Activated CD8-positive, alpha-beta T cell treated with anti-CD3 and anti-CD28 coated beads, Interleukin-2, amount 10 ng/mL, durations not matched to agents 7 days and 5 days (primary cell): Measurements from ENCODE around the gene GCH1. TPM values are rescaled to one million over a fixed set of nuclear protein-coding genes. Genes with fewer than 3 reads are reported as not detected.
A peak's percentile ranks its signal among the peaks of the same experiment; 100 is the strongest.
"Not testable (repeated sequence)": the region's sequence is repeated elsewhere in the genome, so short reads cannot be mapped to it uniquely, and the experiment has no call there.

Experiments used
- ATAC-seq: fragments of 150-1000 bp; cut with Tn5 transposase; one replicate; pipeline ENCODE4 v1.10.0; 2021; ENCODE audit warnings: moderate library complexity
- CTCF ChIA-PET: fragments of 350-600 bp; sonication (Branson Sonifier 250); formaldehyde crosslinking; loops from one replicate; lab custom pipeline; 2021; ENCODE audit warnings: antibody characterized with exemption; lab: Charles Lee
- POLR2A ChIA-PET: fragments of 350-600 bp; sonication (Branson Sonifier 250); formaldehyde crosslinking; loops from one replicate; lab custom pipeline; 2021; ENCODE audit warnings: antibody characterized with exemption; lab: Charles Lee
- DNase-seq: peaks from one replicate; pipeline ENCODE4 v3.0.0-alpha.2; 2020
- H3K27ac Mint-ChIP-seq: one replicate; pipeline ENCODE4 v1.8.0; 2021; ENCODE audit warnings: mild to moderate bottlenecking, mixed read lengths
- H3K27me3 Mint-ChIP-seq: one replicate; pipeline ENCODE4 v1.8.0; 2021; ENCODE audit warnings: low read depth, mixed read lengths
- H3K36me3 Mint-ChIP-seq: one replicate; pipeline ENCODE4 v1.8.0; 2021; ENCODE audit warnings: low read depth, mixed read lengths
- H3K4me1 Mint-ChIP-seq: one replicate; pipeline ENCODE4 v1.8.0; 2021; ENCODE audit warnings: low read depth, mixed read lengths
- H3K4me3 Mint-ChIP-seq: one replicate; pipeline ENCODE4 v1.8.0; 2021; ENCODE audit warnings: mild to moderate bottlenecking, mixed read lengths
- H3K9me3 Mint-ChIP-seq: one replicate; pipeline ENCODE4 v1.8.0; 2022; ENCODE audit warnings: mixed read lengths; ENCODE audit not compliant: insufficient read depth
- total RNA-seq, 2 experiments: library from RNA; stranded (reverse); gene quantifications; one replicate each; pipeline ENCODE4 v1.2.3, GENCODE V29; 2021

GCH1 gene
- total RNA-seq, 2 experiments from 2014 or later: 51.4 to 52.3 TPM

DNA sequence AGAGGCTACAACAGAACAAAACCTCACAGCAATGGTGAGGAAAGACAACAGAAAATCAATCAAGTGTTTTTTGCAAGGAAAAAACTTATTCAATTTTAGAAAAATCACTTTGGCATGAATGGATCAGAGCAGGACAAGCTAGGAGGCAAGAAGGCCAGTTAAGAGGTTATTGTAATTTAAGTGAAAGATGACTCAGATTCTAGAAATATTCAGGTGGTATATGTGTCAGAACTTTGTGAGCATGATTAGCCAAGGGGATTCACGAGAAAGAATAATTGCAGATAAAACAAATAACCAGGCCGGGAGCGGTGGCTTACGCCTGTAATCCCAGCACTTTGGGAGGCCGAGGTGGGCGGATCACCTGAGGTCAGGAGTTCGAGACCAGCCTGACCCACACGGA is 12.7 kb downstream of the GCH1 start:
- DNase-seq (no peak), ATAC-seq (no peak)
- H3K4me3 Mint-ChIP-seq: no peak overlapping the region
- no peaks in the 10 kb centered on the region for H3K9me3 Mint-ChIP-seq
- H3K27ac Mint-ChIP-seq: no peak overlapping the region
- H3K27me3 Mint-ChIP-seq: no peaks in the 10 kb centered on the region
- CTCF ChIA-PET: interaction anchor here (1.3 to 6.6 kb wide), 4 partner anchors 8 to 107 kb away, joined by 3 to 42 read pairs (median 16); partner anchors contain the start of gene GCH1
- POLR2A ChIA-PET: interaction anchor here (0.8 kb wide), 1 partner anchor 12 kb away, joined by 3 read pairs; no protein-coding TSS in a partner anchor
- peaks cover 43% of the 10 kb centered on the region for H3K4me1 Mint-ChIP-seq
- H3K36me3 Mint-ChIP-seq: peaks cover 14% of the 10 kb centered on the region

GRCh38 chr14:54882521-54882920 is 20.1 kb downstream of the GCH1 start:
- peak overlapping the region; percentile 83 for H3K4me3 Mint-ChIP-seq
- POLR2A ChIA-PET: interaction anchor here (1.2 to 2.3 kb wide), 3 partner anchors 20 to 145 kb away, joined by 3 to 26 read pairs (median 6); partner anchors contain the start of genes GCH1, SOCS4 and WDHD1

GRCh38 chr14:54881761-54882401 is 20.7 kb downstream of the GCH1 start:
- Mint-ChIP-seq H3K4me1 (peaks cover 49% of the 10 kb centered on the region), H3K36me3 (peaks cover 25% of the 10 kb centered on the region), H3K27me3 (no peaks in the 10 kb centered on the region), H3K4me3 (peak overlapping the region; percentile 83), H3K27ac (peak overlapping the region; percentile 97), H3K9me3 (no peaks in the 10 kb centered on the region)
- POLR2A ChIA-PET: interaction anchor here (0.6 to 2.3 kb wide), 7 partner anchors 17 to 170 kb away, joined by 3 to 26 read pairs (median 4); partner anchors contain the start of genes GCH1, MAPK1IP1L, SOCS4 and WDHD1
- CTCF ChIA-PET: interaction anchor here (0.9 to 3.1 kb wide), 25 partner anchors 10 to 393 kb away, joined by 3 to 42 read pairs (median 3); partner anchors contain the start of genes CGRRF1, GCH1, GMFB and MAPK1IP1L
- DNase-seq (peak; percentile 63), ATAC-seq (peak; percentile 73)

More at GRCh38 chr14:54882521-54882920, 20.1 kb downstream of the GCH1 start:
- peak overlapping the region; percentile 97 for H3K27ac Mint-ChIP-seq
- H3K4me1 Mint-ChIP-seq: peaks cover 48% of the 10 kb centered on the region
- peaks cover 21% of the 10 kb centered on the region for H3K36me3 Mint-ChIP-seq
- DNase-seq (no peak), ATAC-seq (no peak)
- no peaks in the 10 kb centered on the region for H3K27me3 Mint-ChIP-seq
- CTCF ChIA-PET: interaction anchor here (1.1 to 3.1 kb wide), 11 partner anchors 10 to 373 kb away, joined by 3 to 42 read pairs (median 5); partner anchors contain the start of genes CGRRF1 and GCH1
- no peaks in the 10 kb centered on the region for H3K9me3 Mint-ChIP-seq

- Mint-ChIP-seq H3K27ac (peak overlapping the region; percentile 97), H3K4me3 (peak overlapping the region; percentile 83), H3K36me3 (peaks cover 28% of the 10 kb centered on the region), H3K4me1 (peaks cover 52% of the 10 kb centered on the region), H3K9me3 (no peaks in the 10 kb centered on the region), H3K27me3 (no peaks in the 10 kb centered on the region)
- peak; percentile 73 for ATAC-seq
- POLR2A ChIA-PET: interaction anchor here (0.6 to 2.3 kb wide), 8 partner anchors 18 to 170 kb away, joined by 3 to 26 read pairs (median 4); partner anchors contain the start of genes GCH1, MAPK1IP1L, SOCS4 and WDHD1
- DNase-seq: peak; percentile 51
- CTCF ChIA-PET: interaction anchor here (0.9 to 3.1 kb wide), 25 partner anchors 11 to 393 kb away, joined by 3 to 42 read pairs (median 3); partner anchors contain the start of genes CGRRF1, GCH1, GMFB and MAPK1IP1L
Observed at GRCh38 chr14:54881235-54881760, 21.3 kb downstream of the GCH1 start.

DNA sequence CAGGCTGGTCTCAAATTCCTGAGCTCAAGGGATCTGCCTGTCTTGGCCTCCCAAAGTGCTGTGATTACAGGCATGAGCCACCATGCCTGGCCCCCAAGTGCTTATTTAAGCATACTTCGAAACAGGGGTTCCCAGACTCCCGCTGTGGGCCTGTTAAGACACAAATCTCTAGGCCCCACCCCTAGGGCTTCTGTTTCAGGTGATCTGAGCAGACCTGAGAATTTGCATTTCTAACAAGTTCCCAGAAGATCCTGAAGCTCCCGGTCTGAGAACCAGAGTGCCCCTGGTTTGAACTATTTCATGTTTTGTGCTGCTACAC is 25.0 kb downstream of the GCH1 start:
- CTCF ChIA-PET: interaction anchor here (3.5 kb wide), 1 partner anchor 25 kb away, joined by 18 read pairs; the partner anchor contains the start of gene GCH1
- POLR2A ChIA-PET: interaction anchor here (0.6 to 0.9 kb wide), 2 partner anchors 12 to 173 kb away, joined by 3 read pairs; no protein-coding TSS in a partner anchor
- Mint-ChIP-seq H3K27me3 (no peaks in the 10 kb centered on the region), H3K4me3 (no peak overlapping the region), H3K36me3 (peaks cover 40% of the 10 kb centered on the region), H3K4me1 (peaks cover 40% of the 10 kb centered on the region), H3K9me3 (no peaks in the 10 kb centered on the region), H3K27ac (no peak overlapping the region)
- DNase-seq (no peak), ATAC-seq (no peak)

- ChIA-PET POLR2A (interaction anchor here (0.6 to 0.9 kb wide), 3 partner anchors 10 to 174 kb away, joined by 3 to 4 read pairs (median 4); no protein-coding TSS in a partner anchor), CTCF (interaction anchor here (3.5 kb wide), 1 partner anchor 26 kb away, joined by 18 read pairs; the partner anchor contains the start of gene GCH1)
- H3K4me3 Mint-ChIP-seq: no peak overlapping the region
- H3K36me3 Mint-ChIP-seq: peaks cover 36% of the 10 kb centered on the region
- DNase-seq: no peak
- no peak for ATAC-seq
- H3K4me1 Mint-ChIP-seq: peaks cover 35% of the 10 kb centered on the region
- no peak overlapping the region for H3K27ac Mint-ChIP-seq
- no peaks in the 10 kb centered on the region for H3K27me3 Mint-ChIP-seq
- H3K9me3 Mint-ChIP-seq: no peaks in the 10 kb centered on the region
Observed at GRCh38 chr14:54877015-54877702, 25.5 kb downstream of the GCH1 start.

DNA sequence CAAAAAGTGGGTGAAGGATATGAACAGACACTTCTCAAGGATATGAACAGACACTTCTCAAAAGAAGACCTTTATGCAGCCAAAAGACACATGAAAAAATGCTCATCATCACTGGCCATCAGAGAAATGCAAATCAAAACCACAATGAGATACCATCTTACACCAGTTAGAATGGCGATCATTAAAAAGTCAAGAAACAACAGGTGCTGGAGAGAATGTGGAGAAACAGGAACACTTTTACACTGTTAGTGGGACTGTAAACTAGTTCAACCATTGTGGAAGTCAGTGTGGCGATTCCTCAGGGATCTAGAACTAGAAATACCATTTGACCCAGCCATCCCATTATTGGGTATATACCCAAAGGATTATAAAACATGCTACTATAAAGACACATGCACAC is 27.0 kb downstream of the GCH1 start:
- POLR2A ChIA-PET, ATAC-seq, DNase-seq, H3K27me3 Mint-ChIP-seq, H3K4me3 Mint-ChIP-seq, H3K9me3 Mint-ChIP-seq, H3K27ac Mint-ChIP-seq: not testable (repeated sequence)
- H3K4me1 Mint-ChIP-seq: peaks cover 39% of the 10 kb centered on the region
- peaks cover 36% of the 10 kb centered on the region for H3K36me3 Mint-ChIP-seq
- CTCF ChIA-PET: interaction anchor here (3.5 kb wide), 1 partner anchor 27 kb away, joined by 18 read pairs; the partner anchor contains the start of gene GCH1

DNA sequence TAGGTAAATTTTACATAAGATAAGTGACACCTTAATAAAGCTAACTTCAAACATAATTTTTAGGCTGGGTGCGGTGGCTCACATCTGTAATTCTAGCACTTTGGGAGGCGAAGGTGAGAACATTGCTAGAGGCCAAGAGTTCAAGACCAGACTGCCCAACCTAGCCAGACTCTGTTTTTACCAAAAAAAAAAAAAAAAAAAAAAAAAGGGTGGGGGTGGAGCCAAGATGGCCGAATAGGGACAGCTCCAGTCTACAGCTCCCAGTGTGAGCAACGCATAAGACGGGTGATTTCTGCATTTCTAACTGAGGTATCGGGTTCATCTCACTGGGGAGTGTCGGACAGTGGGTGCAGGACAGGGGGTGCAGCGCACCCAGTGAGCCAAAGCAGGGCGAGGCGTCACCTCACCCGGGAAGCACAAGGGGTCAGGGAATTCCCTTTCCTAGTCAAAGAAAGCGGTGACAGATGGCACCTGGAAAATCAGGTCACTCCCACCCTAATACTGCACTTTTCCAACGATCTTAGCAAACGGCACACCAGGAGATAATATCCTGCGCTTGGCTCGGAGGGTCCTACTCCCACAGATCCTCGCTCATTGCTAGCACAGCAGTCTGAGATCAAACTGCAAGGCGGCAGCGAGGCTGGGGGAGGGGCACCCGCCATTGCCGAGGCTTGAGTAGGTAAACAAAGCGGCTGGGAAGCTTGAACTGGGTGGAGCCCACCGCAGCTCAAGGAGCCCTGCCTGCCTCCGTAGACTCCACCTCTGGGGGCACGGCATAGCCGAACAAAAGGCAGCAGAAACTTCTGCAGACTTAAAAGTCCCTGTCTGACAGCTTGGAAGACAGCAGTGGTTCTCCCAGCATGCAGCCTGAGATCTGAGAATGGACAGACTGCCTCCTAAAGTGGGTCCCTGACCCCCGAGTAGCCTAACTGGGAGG is 32.2 kb downstream of the GCH1 start:
- Mint-ChIP-seq H3K4me3 (peak overlapping the region; percentile 22), H3K36me3 (peaks cover 11% of the 10 kb centered on the region), H3K4me1 (peaks cover 36% of the 10 kb centered on the region)
- CTCF ChIA-PET: interaction anchor here (1.1 to 1.6 kb wide), 2 partner anchors 11 to 33 kb away, joined by 3 to 5 read pairs; partner anchors contain the start of gene GCH1
- H3K9me3 Mint-ChIP-seq, ATAC-seq, H3K27ac Mint-ChIP-seq, H3K27me3 Mint-ChIP-seq, POLR2A ChIA-PET: not testable (repeated sequence)
- peak; percentile 36 for DNase-seq

DNA sequence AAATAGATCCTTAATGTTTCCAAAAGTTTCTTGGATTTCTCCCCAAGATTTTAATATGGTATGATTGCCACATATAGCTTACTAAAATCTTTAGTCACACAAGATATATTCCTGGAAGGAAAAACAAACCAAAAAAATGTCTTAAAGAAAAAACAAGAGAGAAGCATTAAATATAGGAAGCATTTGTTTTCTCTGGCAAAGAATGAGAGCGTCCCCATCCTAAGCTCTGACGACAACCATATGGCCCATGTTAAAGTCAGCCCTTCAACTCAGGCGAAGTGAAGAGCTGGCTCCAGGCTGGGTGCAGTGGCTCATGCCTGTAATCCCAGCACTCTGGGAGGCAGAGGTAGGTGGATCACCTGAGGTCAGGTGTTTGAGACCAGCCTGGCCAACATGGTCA is 35.6 kb downstream of the GCH1 start:
- Mint-ChIP-seq H3K27me3 (no peaks in the 10 kb centered on the region), H3K4me3 (no peak overlapping the region), H3K4me1 (peaks cover 28% of the 10 kb centered on the region), H3K36me3 (peaks cover 11% of the 10 kb centered on the region), H3K9me3 (no peaks in the 10 kb centered on the region), H3K27ac (no peak overlapping the region)
- CTCF ChIA-PET: interaction anchor here (1.9 to 2.1 kb wide), 3 partner anchors 12 to 36 kb away, joined by 6 to 9 read pairs (median 6); partner anchors contain the start of gene GCH1
- ATAC-seq (no peak), DNase-seq (no peak)
- POLR2A ChIA-PET: no interaction called here

- Mint-ChIP-seq H3K27me3 (no peaks in the 10 kb centered on the region), H3K27ac (no peak overlapping the region), H3K36me3 (peaks cover 11% of the 10 kb centered on the region), H3K9me3 (no peaks in the 10 kb centered on the region), H3K4me1 (peaks cover 27% of the 10 kb centered on the region), H3K4me3 (no peak overlapping the region)
- DNase-seq: no peak
- POLR2A ChIA-PET: no interaction called here
- CTCF ChIA-PET: interaction anchor here (0.6 to 2.1 kb wide), 7 partner anchors 12 to 49 kb away, joined by 3 to 9 read pairs (median 6); partner anchors contain the start of gene GCH1
- no peak for ATAC-seq
Observed at GRCh38 chr14:54866588-54866987, 36.0 kb downstream of the GCH1 start.
